ELF-1 (cell line): ENCODE data around the gene TNFRSF17.
"Not testable (repeated sequence)": the region's sequence is repeated elsewhere in the genome, so short reads cannot be mapped to it uniquely, and the experiment has no call there.

Source experiments
- DNase-seq: peaks from one replicate; pipeline ENCODE4 v3.0.0-alpha.2; 2016; ENCODE audit warnings: low read depth, low spot score

Gene TNFRSF17

GRCh38 chr16:11964761-11965551 is at the start of gene TNFRSF17:
Gene TNFRSF17 (plus strand): TSS chr16:11965210. CDS start chr16:11965325, 115 bp downstream.
- DNase-seq = no peak

- peak; percentile 99 for DNase-seq
Observed at GRCh38 chr16:11915644-11916523, 49.1 kb upstream of the TNFRSF17 start, which contains the start of gene GSPT1. Gene GSPT1 (minus strand): TSS chr16:11915956. CDS start chr16:11915720, 236 bp downstream.

GRCh38 chr16:11916524-11917285 is 48.3 kb upstream of the TNFRSF17 start:
- DNase-seq = no peak

GRCh38 chr16:11924046-11924445 is 41.0 kb upstream of the TNFRSF17 start:
- not testable (repeated sequence) for DNase-seq

GRCh38 chr16:11927350-11927749 is 37.7 kb upstream of the TNFRSF17 start:
- DNase-seq = not testable (repeated sequence)

GRCh38 chr16:11941945-11942344 is 23.1 kb upstream of the TNFRSF17 start, which contains the start of gene NPIPB2:
Gene NPIPB2 (minus strand): TSS chr16:11942045. CDS start chr16:11942045, 0 bp downstream.
- not testable (repeated sequence) for DNase-seq

GRCh38 chr16:11946433-11946832 is 18.6 kb upstream of the TNFRSF17 start:
- DNase-seq = no peak

GRCh38 chr16:11948819-11949218 is 16.2 kb upstream of the TNFRSF17 start:
- DNase-seq = no peak

- DNase-seq = peak; percentile 74
Observed at GRCh38 chr16:11949527-11949926, 15.5 kb upstream of the TNFRSF17 start.

GRCh38 chr16:11950388-11950787 is 14.6 kb upstream of the TNFRSF17 start:
- DNase-seq = no peak

- DNase-seq = not testable (repeated sequence)
Observed at GRCh38 chr16:11953576-11953975, 11.4 kb upstream of the TNFRSF17 start.

GRCh38 chr16:11955713-11956123 is 9.3 kb upstream of the TNFRSF17 start:
- DNase-seq = peak; percentile 37

- DNase-seq = no peak
Observed at GRCh38 chr16:11956558-11956957, 8.5 kb upstream of the TNFRSF17 start.

GRCh38 chr16:11957591-11958395 is 7.2 kb upstream of the TNFRSF17 start:
- DNase-seq = no peak

GRCh38 chr16:11962457-11962856 is 2.6 kb upstream of the TNFRSF17 start:
- DNase-seq = not testable (repeated sequence)

GRCh38 chr16:11962978-11963377 is 2.0 kb upstream of the TNFRSF17 start:
- not testable (repeated sequence) for DNase-seq

GRCh38 chr16:11963706-11964105 is 1.3 kb upstream of the TNFRSF17 start:
- DNase-seq = no peak

- DNase-seq = no peak
Observed at GRCh38 chr16:11966173-11966572, 1.2 kb downstream of the TNFRSF17 start.

GRCh38 chr16:11967195-11967911 is 2.3 kb downstream of the TNFRSF17 start:
- DNase-seq = no peak

GRCh38 chr16:11968577-11968976 is 3.6 kb downstream of the TNFRSF17 start:
- no peak for DNase-seq
